Hepatocyte (in vitro differentiated cells): Measurements from ENCODE around the gene EGLN1. TPM values are rescaled to one million over a fixed set of nuclear protein-coding genes. Genes with fewer than 3 reads are reported as not detected.

ENCODE experiments used
- DNase-seq: peaks from one replicate; pipeline ENCODE4 v3.0.0-alpha.2; 2016; ENCODE audit warnings: low spot score
- H2AFZ ChIP-seq: fragments of 200-600 bp; sonication (generic); 2 replicates; pipeline ENCODE4 v1.6.0; 2016; ENCODE audit warnings: antibody characterized with exemption, mild to moderate bottlenecking
- H3K27ac ChIP-seq: fragments of 200-600 bp; sonication (generic); 2 replicates; pipeline ENCODE4 v1.5.1; 2016; ENCODE audit warnings: mild to moderate bottlenecking
- H3K27me3 ChIP-seq: fragments of 200-600 bp; sonication (generic); 2 replicates; pipeline ENCODE4 v1.6.1; 2016
- H3K36me3 ChIP-seq: fragments of 200-600 bp; sonication (generic); replicated peaks from 2 replicates; pipeline ENCODE4 v1.5.1; 2016; ENCODE audit warnings: low read depth; ENCODE audit not compliant: insufficient read depth
- H3K4me1 ChIP-seq: fragments of 200-600 bp; sonication (generic); 2 replicates; pipeline ENCODE4 v1.5.1; 2016; ENCODE audit warnings: mild to moderate bottlenecking, moderate library complexity; ENCODE audit not compliant: insufficient read depth
- H3K4me2 ChIP-seq: fragments of 200-600 bp; sonication (generic); 2 replicates; pipeline ENCODE4 v1.6.0; 2016
- H3K4me3 ChIP-seq: fragments of 200-600 bp; sonication (generic); 2 replicates; pipeline ENCODE4 v1.5.1; 2016; ENCODE audit warnings: mild to moderate bottlenecking
- H3K79me2 ChIP-seq: fragments of 200-600 bp; sonication (generic); 2 replicates; pipeline ENCODE4 v1.6.0; 2017; ENCODE audit warnings: mild to moderate bottlenecking
- H3K9me2 ChIP-seq: fragments of 200-600 bp; sonication (generic); replicated peaks from 2 replicates; pipeline ENCODE4 v1.6.0; 2017; ENCODE audit warnings: mild to moderate bottlenecking; ENCODE audit not compliant: insufficient read depth
- H3K9me3 ChIP-seq: fragments of 200-600 bp; sonication (generic); 2 replicates; pipeline ENCODE4 v1.5.1; 2016; ENCODE audit warnings: low read depth, mild to moderate bottlenecking
- H4K20me1 ChIP-seq: fragments of 200-600 bp; sonication (generic); 2 replicates; pipeline ENCODE4 v1.6.0; 2016; ENCODE audit warnings: mild to moderate bottlenecking; ENCODE audit not compliant: insufficient read depth, poor library complexity, severe bottlenecking
- EZH2 ChIP-seq: fragments of 200-600 bp; sonication (generic); IDR thresholded peaks from 2 replicates; pipeline ENCODE4 v1.6.1; 2016; ENCODE audit warnings: antibody characterized with exemption, mild to moderate bottlenecking, borderline replicate concordance
- EZH2phosphoT487 ChIP-seq: fragments of 200-600 bp; sonication (generic); IDR thresholded peaks from one replicate; pipeline ENCODE4 v1.6.1; 2018; ENCODE audit warnings: antibody characterized with exemption, mild to moderate bottlenecking, low read depth, moderate library complexity; ENCODE audit not compliant: unreplicated experiment, severe bottlenecking
- WGBS: methylation state at CpG from one replicate; pipeline ENCODE4 v1.1.6; 2016; ENCODE audit warnings: low lambda C conversion rate; ENCODE audit errors: missing lambda C conversion rate; 5-methylcytosine and 5-hydroxymethylcytosine counted together
- polyA plus RNA-seq: library from polyadenylated mRNA; unstranded; fragments of >200 nt; fragmentation: Nextera tagmentation; extraction: Ambion mirVana; gene quantifications from 2 replicates; pipeline ENCODE4 v1.2.1, GENCODE V29; 2016
- total RNA-seq: library from RNA; depleted of rRNA; stranded (reverse); fragments of >200 nt; gene quantifications from 2 replicates; pipeline ENCODE4 v1.2.3, GENCODE V29; 2014
- TF ChIP-seq, protein P1 (sequence below): fragments of 200-600 bp; sonication (generic); IDR thresholded peaks from 2 replicates; pipeline ENCODE4 v1.5.1; 2016; ENCODE audit warnings: antibody characterized with exemption, mild to moderate bottlenecking; ENCODE audit not compliant: poor library complexity

The EGLN1 gene
- total and polyA plus RNA-seq, 2 experiments from 2014 or later = 20.5 to 36.5 TPM

DNA sequence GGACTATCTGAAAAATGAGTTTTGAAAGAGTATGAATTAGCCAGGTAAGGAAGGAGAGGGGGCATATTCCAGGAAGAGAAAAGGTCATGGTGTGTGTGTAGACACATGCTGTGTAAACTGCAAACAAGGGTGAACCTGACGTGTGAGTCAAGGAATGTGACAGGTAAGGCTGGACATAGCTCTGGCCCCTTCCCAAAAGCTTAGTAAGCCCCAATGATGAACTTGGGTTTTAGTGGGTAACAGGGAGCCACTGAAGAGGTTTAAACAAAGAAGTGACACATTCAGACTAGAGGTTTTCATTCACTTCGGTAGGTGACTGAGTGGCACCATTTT, 36.7 kb downstream of the EGLN1 start:
- no peaks in the 10 kb centered on the region for H3K27me3 ChIP-seq
- 68% methylated on average over 2 of the region's 2 CpGs for WGBS
- no peak overlapping the region for H3K4me3 ChIP-seq
- H3K36me3 ChIP-seq = no peaks in the 10 kb centered on the region
- H3K27ac ChIP-seq = peak overlapping the region; percentile 64
- no peak overlapping the region for H3K4me2 ChIP-seq
- H4K20me1 ChIP-seq = peaks cover 23% of the 10 kb centered on the region
- no peaks in the 10 kb centered on the region for H3K9me3 ChIP-seq
- H3K9me2 ChIP-seq = no peaks in the 10 kb centered on the region
- peaks cover 12% of the 10 kb centered on the region for H3K4me1 ChIP-seq
- peaks cover 94% of the 10 kb centered on the region for H3K79me2 ChIP-seq
- no peak for TF ChIP-seq EZH2phosphoT487
- TF ChIP-seq EZH2 = no peak
- TF ChIP-seq, protein P1, sequence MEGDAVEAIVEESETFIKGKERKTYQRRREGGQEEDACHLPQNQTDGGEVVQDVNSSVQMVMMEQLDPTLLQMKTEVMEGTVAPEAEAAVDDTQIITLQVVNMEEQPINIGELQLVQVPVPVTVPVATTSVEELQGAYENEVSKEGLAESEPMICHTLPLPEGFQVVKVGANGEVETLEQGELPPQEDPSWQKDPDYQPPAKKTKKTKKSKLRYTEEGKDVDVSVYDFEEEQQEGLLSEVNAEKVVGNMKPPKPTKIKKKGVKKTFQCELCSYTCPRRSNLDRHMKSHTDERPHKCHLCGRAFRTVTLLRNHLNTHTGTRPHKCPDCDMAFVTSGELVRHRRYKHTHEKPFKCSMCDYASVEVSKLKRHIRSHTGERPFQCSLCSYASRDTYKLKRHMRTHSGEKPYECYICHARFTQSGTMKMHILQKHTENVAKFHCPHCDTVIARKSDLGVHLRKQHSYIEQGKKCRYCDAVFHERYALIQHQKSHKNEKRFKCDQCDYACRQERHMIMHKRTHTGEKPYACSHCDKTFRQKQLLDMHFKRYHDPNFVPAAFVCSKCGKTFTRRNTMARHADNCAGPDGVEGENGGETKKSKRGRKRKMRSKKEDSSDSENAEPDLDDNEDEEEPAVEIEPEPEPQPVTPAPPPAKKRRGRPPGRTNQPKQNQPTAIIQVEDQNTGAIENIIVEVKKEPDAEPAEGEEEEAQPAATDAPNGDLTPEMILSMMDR = no peak
- H2AFZ ChIP-seq = no peak overlapping the region
- DNase-seq = peak; percentile 28

DNA sequence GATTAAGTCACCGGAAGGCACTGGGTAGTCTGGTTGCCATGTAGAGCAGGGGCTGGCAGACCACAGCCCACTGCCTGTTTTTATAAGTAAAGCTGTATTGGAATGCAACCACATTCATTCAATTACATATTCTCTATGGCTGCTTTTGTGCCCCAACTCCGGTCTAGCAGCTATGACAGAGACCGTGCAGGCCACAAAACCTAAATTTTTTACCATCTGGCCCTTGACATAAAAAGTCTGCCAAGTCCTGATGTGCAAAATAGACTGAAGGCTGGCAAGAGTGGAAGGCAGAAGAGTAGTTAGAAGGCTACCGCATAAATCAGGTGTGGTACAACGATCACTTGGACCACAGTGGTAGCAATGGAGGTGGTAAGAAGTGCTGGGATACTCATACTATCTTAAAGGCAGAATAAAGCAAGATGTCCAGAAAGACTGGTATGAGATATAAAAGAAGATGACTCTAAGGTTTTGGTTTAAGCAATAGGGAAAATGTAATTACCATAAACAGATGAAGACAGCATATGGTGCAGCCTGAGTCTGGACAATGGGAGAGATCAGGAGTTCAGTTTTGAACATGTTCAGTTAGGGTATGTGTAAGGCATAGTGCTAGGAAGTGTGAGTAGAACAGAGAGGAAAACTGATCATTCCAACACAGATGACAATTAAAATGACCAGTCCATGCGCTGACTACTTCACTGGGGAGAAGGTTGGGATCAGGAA, 37.2 kb downstream of the EGLN1 start:
- no peak overlapping the region for H3K4me2 ChIP-seq
- TF ChIP-seq, protein P1 = no peak
- H3K27ac ChIP-seq = peak overlapping the region; percentile 64

DNA sequence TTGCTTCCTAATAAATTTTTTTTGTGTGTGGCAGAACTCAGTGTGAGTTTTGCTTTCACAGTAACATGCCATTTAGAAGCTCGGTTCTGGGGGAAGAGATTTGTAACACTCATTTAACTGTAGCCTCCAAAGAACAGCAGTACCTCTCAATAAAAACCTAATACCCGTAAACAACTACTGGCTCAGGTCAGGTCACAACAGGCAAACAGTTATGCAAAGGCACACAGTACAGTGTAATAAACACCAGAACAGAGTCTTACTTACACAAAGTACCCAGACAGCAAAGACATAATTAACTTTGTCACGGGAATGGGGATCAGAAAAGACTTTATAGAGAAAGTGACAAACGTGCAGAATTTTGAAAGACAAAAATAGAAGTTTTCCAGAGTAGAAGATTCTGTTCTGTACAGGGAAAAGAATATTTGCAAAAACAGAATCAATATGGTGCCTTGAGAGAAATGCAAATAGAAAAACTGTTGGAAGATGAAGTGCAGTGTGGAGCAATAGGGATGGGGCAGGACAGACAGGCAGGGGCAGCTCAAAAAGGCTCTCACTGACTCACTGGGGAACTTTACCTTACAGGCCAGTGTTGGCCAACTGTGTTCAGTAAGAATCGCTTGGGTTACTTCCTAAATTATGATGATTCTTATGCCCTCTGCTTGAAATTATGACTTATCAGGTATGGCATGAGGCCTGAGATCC, 38.8 kb downstream of the EGLN1 start:
- Histone ChIP-seq H3K9me3 (no peaks in the 10 kb centered on the region), H3K4me1 (peaks cover 12% of the 10 kb centered on the region), H2AFZ (no peak overlapping the region), H3K36me3 (no peaks in the 10 kb centered on the region), H3K27me3 (no peaks in the 10 kb centered on the region), H3K79me2 (peaks cover 93% of the 10 kb centered on the region), H4K20me1 (peaks cover 28% of the 10 kb centered on the region), H3K27ac (peak overlapping the region; percentile 2), H3K9me2 (no peaks in the 10 kb centered on the region), H3K4me2 (peak overlapping the region; percentile 45), H3K4me3 (no peak overlapping the region)
- DNase-seq = no peak
- TF ChIP-seq, protein P1 = no peak
- 60% methylated on average over 5 of the region's 5 CpGs for WGBS

More for the DNA sequence above, 37.2 kb downstream of the EGLN1 start:
- Histone ChIP-seq H3K27me3 (no peaks in the 10 kb centered on the region), H4K20me1 (peaks cover 21% of the 10 kb centered on the region), H3K9me3 (no peaks in the 10 kb centered on the region), H3K79me2 (peaks cover 94% of the 10 kb centered on the region), H3K4me1 (peaks cover 12% of the 10 kb centered on the region), H3K9me2 (no peaks in the 10 kb centered on the region), H3K4me3 (no peak overlapping the region), H2AFZ (no peak overlapping the region), H3K36me3 (no peaks in the 10 kb centered on the region)
- DNase-seq = no peak
- WGBS = 97% methylated on average over 6 of the region's 6 CpGs
